ENCODE measurements around the gene CREG2. TPM values are rescaled to one million over a fixed set of nuclear protein-coding genes. Genes with fewer than 3 reads are reported as not detected.

The CREG2 gene
- total RNA-seq, 1 experiment from 2014 or later = 12.3 TPM

- no peaks in the 10 kb centered on the region for H4K20me1 ChIP-seq (ENCODE audit: insufficient read depth)
- DNase-seq = no peak
- no peaks in the 10 kb centered on the region for H3K27me3 ChIP-seq (ENCODE audit: insufficient read depth, low read depth)
- no peak overlapping the region for H3K4me3 ChIP-seq
- ChIA-PET CTCF (interaction anchor here (0.6 to 1.6 kb wide), 8 partner anchors 11 to 520 kb away, joined by 3 to 13 read pairs (median 4); partner anchors contain the start of gene CREG2), POLR2A (ENCODE audit: unreplicated experiment) (interaction anchor here (0.6 to 1.1 kb wide), 2 partner anchors 46 to 579 kb away, joined by 3 read pairs; partner anchors contain the start of gene CREG2)
- TF ChIP-seq CTCF (conservative IDR thresholded peaks at IDR 0.05) (no peak), EZH2 (IDR thresholded peaks at IDR 0.05; ENCODE audit: low read depth) (no peak)
- peaks cover 40% of the 10 kb centered on the region for H3K4me1 ChIP-seq (replicated peaks; ENCODE audit: insufficient read depth)
- peaks cover 28% of the 10 kb centered on the region for H3F3A ChIP-seq (ENCODE audit: insufficient read depth, low read depth)
- H3K79me2 ChIP-seq (ENCODE audit: low read depth) = no peaks in the 10 kb centered on the region
- BruUV-seq (replicated peaks) = no TSS peak
- intact Hi-C loops (cut with micrococcal nuclease; ENCODE audit: unreplicated experiment) = loop anchor here (5.0 kb wide), 2 partner anchors 46 to 744 kb away; partner anchors contain the start of gene CREG2
- H3K9me3 ChIP-seq (ENCODE audit: insufficient read depth, low read depth) = no peaks in the 10 kb centered on the region
- H3K9me2 ChIP-seq (ENCODE audit: insufficient read depth) = no peaks in the 10 kb centered on the region
- H3K4me2 ChIP-seq = no peak overlapping the region
- no peak overlapping the region for H2AFZ ChIP-seq
- no peaks in the 10 kb centered on the region for H3K36me3 ChIP-seq (ENCODE audit: low read depth)
- H3K27ac ChIP-seq = no peak overlapping the region
Measured at GRCh38 chr2:101341421-101341820, 45.9 kb downstream of the CREG2 start.

- CTCF ChIA-PET = interaction anchor here (0.7 kb wide), 1 partner anchor 93 kb away, joined by 3 read pairs; no protein-coding TSS in a partner anchor
- H3K27ac ChIP-seq = peak overlapping the region; percentile 66
- H4K20me1 ChIP-seq (ENCODE audit: insufficient read depth) = no peaks in the 10 kb centered on the region
- no peak overlapping the region for H3K4me3 ChIP-seq
- H3K9me2 ChIP-seq (ENCODE audit: insufficient read depth) = no peaks in the 10 kb centered on the region
- H3K4me2 ChIP-seq = peak overlapping the region; percentile 59
- TF ChIP-seq EZH2 (IDR thresholded peaks at IDR 0.05; ENCODE audit: low read depth) (no peak), CTCF (conservative IDR thresholded peaks at IDR 0.05) (no peak)
- no peaks in the 10 kb centered on the region for H3K79me2 ChIP-seq (ENCODE audit: low read depth)
- POLR2A ChIA-PET (ENCODE audit: unreplicated experiment) = no interaction called here
- no peaks in the 10 kb centered on the region for H3K9me3 ChIP-seq (ENCODE audit: insufficient read depth, low read depth)
- H2AFZ ChIP-seq = no peak overlapping the region
- H3F3A ChIP-seq (ENCODE audit: insufficient read depth, low read depth) = peaks cover 28% of the 10 kb centered on the region
- peaks cover 40% of the 10 kb centered on the region for H3K4me1 ChIP-seq (replicated peaks; ENCODE audit: insufficient read depth)
- peak in 1 of 2 experiments; percentile 55 for DNase-seq
- intact Hi-C loops (cut with micrococcal nuclease; ENCODE audit: unreplicated experiment) = loop anchor here (5.0 kb wide), 2 partner anchors 47 to 743 kb away; partner anchors contain the start of gene CREG2
- BruUV-seq (replicated peaks) = no TSS peak
- H3K27me3 ChIP-seq (ENCODE audit: insufficient read depth, low read depth) = no peaks in the 10 kb centered on the region
- H3K36me3 ChIP-seq (ENCODE audit: low read depth) = no peaks in the 10 kb centered on the region
Measured at GRCh38 chr2:101340141-101340551, 47.2 kb downstream of the CREG2 start.

- Histone ChIP-seq H4K20me1 (ENCODE audit: insufficient read depth) (no peaks in the 10 kb centered on the region), H3K4me3 (no peak overlapping the region), H2AFZ (no peak overlapping the region), H3K4me1 (replicated peaks; ENCODE audit: insufficient read depth) (peaks cover 40% of the 10 kb centered on the region), H3K9me2 (ENCODE audit: insufficient read depth) (no peaks in the 10 kb centered on the region), H3K36me3 (ENCODE audit: low read depth) (no peaks in the 10 kb centered on the region), H3K27ac (peak overlapping the region; percentile 66), H3K9me3 (ENCODE audit: insufficient read depth, low read depth) (no peaks in the 10 kb centered on the region), H3K27me3 (ENCODE audit: insufficient read depth, low read depth) (no peaks in the 10 kb centered on the region), H3K4me2 (peak overlapping the region; percentile 59), H3F3A (ENCODE audit: insufficient read depth, low read depth) (peaks cover 28% of the 10 kb centered on the region), H3K79me2 (ENCODE audit: low read depth) (no peaks in the 10 kb centered on the region)
- ChIA-PET CTCF (no interaction called here), POLR2A (ENCODE audit: unreplicated experiment) (no interaction called here)
- intact Hi-C loops (cut with micrococcal nuclease; ENCODE audit: unreplicated experiment) = loop anchor here (5.0 kb wide), 1 partner anchor 358 kb away; the partner anchor contains the start of gene MAP4K4
- peak in 1 of 2 experiments; percentile 80 for DNase-seq
- no TSS peak for BruUV-seq (replicated peaks)
- TF ChIP-seq EZH2 (IDR thresholded peaks at IDR 0.05; ENCODE audit: low read depth) = no peak
- TF ChIP-seq CTCF (conservative IDR thresholded peaks at IDR 0.05) = no peak
Measured at GRCh38 chr2:101339266-101339880, 47.9 kb downstream of the CREG2 start.
